Muscle of back (tissue), 11 donors: ENCODE data around the gene STK32B. TPM values are rescaled to one million over a fixed set of nuclear protein-coding genes. Genes with fewer than 3 reads are reported as not detected.
A peak's percentile ranks its signal among the peaks of the same experiment; 100 is the strongest.
"Not testable (repeated sequence)": the region's sequence is repeated elsewhere in the genome, so short reads cannot be mapped to it uniquely, and the experiment has no call there.

Experiments used
- DNase-seq, 3 donors: peaks; one replicate each; pipeline versions ENCODE4 v3.0.0 to v3.0.0-alpha.2; 2013
- polyA plus RNA-seq, 10 donors: library from polyadenylated mRNA; unstranded; fragments of 120-200 nt; gene quantifications; one replicate each; pipeline ENCODE4 v1.2.1, GENCODE V29; 2013; ENCODE audit not compliant: insufficient read length in 10 of 10

Gene STK32B
- polyA plus RNA-seq, 10 donors = 5.6 to 13.3 (median 7.3) TPM

DNA sequence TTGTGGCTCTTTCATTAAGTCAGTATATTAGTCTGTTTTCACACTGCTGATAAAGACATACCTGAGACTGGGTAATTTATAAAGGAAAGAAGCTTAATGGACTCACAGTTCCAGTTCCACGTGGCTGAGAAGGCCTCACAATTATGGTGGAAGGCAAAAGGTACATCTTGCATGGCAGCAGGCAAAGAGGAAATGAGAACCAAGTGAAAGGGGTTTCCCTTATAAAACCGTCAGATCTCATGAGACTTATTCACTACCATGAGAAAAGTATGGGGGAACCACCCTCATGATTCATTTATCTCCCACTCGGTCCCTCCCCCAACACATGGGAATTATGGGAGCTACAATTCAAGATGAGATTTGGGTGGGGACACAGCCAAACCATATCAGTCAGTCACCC lies 15.7 kb downstream of the STK32B start:
- not testable (repeated sequence) for DNase-seq

DNA sequence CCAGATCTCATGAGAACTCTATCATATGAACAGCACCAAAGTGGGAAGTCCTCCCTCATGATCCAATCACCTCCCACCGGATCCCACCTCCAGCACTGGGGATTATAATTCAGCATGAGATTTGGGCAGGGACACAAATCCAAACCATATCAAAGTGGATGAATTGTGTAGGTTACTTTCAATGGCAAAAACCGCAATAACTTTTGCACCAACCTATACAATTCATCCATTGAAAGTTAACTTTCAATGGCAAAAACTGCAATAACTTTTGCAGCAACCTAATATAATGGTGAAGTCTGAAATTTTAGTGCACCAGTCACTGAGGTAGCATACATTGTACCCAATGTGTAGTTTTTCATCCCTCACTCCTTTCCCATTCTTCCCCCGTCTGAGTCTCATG lies 16.6 kb downstream of the STK32B start:
- no peak for DNase-seq

DNA sequence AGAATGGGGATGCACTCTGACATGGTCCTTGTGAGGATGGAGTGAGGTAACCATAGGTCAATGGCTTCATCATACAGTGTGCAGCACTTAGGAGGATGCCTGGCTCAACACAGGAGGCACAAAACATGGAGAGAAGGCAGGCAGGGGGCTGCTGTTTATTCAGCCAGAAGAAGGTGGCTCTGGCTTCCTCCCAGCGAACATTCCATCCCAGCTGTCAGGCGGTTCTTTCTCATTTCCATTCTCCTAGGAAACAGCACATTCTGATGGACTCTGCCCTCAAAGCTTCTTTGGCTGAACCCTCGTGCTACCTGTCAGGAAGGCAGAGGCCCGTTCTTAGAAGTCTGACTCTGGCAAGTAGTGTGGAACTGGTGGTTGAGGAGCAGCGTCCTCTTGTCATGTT lies 18.6 kb downstream of the STK32B start:
- no peak for DNase-seq

DNA sequence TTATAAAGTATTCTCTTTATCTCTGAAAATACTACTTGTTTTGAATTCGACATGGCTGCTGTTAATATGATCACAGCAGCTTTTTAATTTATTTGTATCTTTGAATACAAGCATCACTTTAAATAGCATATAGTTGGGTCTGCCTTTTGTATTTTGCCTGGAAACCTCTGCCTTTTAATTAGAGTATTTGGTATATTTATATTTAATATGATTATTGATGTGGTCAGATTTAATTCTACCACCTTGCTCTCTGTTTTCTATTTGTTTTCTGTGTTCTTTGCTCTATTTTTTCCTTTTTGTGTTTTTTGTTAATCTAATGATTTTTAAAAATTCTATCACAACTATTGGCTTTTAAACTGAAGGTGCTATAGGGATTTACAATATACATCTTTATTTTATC lies 21.7 kb downstream of the STK32B start:
- no peak for DNase-seq

DNA sequence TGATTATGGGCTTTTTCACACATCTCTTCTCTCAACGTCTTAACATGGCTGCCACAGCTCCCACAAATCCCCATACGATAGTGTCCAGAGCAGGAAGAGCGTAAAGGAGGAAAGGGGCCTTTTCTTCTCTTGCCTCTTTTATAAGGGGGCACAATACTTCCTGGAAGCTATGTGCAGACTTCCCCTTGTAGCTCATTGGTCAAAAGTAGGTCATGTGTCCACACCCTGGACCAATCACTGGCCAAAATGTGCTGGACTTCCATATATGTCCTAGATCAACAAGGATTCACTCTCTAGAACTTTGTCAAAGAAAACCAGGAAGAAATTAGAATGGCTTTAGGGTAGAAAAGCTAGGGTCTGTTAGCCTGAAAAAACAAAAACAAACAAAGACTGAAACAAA lies 26.7 kb downstream of the STK32B start:
- DNase-seq = no peak

DNA sequence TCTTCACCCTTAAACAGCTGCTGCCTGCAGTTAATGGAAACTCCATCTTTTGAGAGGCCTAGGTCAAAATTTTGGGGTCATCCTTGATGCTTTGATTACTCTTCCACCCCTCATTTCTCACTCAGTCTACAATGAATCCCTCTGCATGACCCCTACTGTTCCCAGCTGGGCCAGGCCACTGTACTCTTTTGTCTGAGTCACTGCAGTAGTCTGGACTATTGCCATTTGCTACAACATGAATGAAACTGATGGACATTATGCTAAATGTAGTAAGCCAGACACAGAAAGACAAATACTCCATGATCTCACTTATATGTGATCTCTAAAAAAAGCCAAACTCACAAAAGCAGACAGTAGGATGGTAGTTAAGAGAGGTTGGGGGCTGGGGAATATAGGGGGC lies 28.3 kb downstream of the STK32B start:
- DNase-seq = no peak

DNA sequence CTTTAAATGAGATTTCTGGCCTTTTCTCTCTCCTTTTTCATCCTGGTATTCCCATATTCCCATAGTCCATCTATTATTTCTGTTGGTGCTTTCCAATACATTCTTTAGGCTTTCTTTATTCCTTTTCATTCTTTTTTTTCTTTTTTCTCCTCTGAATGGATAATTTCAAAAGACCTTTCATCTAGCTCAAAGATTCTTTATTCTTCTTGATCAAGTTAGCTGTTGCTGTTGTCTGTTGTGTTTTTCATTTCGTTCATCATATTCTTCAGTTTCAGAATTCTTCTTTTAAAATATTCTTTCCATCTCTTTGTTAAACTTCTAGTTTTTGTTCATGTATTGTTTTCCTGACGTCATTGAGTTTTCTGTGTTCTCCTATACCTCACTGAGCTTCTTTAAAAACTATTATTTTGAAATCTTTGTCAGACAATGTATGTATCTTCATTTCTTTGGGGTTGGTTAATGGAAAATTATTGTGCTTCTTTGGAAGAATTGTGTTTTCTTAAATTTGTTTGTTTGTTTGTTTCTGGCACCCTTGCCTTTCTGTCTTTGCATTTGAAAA lies 30.2 kb downstream of the STK32B start:
- no peak for DNase-seq

DNA sequence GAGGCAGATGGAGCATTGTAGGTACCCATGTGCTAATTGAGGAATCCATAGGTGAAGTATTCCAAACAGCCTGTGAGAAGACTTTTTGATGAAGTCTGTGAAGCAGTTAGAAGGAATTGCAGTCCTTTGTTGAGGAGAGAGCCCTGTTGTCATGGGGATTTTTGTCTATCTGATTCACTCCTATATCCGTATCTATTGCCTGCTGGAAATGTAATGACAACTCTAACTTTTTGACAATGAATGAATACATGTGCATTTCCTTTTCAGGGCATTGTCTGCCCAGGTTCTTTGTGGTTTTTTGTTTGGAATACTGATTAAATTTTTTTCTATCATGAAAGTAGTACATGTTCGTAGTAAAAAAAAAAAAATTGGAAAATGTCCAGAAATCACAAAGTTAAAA lies 31.1 kb downstream of the STK32B start:
- DNase-seq = no peak

DNA sequence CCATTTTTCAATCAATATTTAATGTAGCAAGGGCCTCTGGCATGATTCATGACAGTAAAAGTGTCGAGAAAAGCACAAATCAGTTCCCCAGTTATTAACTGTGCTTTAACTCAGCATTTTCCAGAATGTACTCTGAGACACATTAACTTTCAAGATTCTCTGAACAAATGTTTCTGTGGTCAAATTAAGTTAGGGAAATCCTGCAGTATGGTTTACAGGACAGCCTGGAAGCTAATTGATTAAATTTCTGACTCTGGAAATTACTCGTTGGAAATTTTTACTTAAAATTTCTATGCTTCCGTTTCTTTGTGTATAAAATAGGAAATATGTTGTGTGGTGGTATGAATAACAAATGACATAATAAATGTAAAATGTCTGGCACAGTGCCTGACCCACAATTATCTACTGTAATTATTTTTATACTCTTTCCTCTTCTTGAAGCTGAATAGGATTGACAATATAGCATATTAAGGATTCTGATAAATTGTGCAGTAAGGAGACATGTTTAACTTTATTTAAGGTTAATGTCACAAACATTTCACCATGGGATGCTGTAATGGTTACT lies 33.7 kb downstream of the STK32B start:
- peak; percentile 10 to 36 (median 14) for DNase-seq

DNA sequence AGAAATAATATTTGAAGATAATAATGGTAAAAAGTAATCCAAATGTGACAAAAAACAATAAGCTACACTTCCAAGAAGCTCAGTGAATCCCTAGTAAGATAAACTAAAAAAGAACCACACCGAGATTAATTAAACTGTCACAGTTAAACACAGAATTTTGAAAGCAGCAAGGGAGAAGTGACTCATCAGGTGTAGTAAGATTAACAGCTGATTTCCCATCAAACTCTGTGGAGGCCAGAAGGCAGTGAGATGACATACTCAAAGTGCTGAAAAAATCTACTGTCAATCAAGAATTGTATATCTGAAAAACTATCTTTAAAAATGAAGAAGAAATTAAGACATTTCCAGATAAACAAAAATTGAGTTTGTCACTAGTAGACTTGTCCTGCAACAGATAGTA lies 35.3 kb downstream of the STK32B start:
- DNase-seq = no peak

DNA sequence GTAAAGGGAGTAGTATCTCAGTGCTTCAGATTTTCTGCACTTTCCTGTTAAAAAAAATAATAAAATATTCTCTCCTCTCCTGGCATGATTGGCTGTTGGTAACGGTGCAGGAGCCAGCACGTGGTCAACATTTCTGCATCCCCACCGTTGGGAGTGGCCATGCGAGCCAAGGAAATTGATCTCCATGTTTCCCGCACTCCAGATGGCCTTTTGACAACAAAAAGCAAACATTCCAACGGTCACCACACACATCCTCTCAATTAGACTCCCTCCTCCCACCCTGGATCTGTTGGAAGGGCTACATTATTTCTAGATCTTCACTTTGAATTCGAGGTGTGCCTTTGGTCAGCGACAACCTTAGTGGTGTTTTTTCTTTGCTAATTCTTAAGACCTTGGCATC lies 45.0 kb downstream of the STK32B start:
- no peak for DNase-seq

DNA sequence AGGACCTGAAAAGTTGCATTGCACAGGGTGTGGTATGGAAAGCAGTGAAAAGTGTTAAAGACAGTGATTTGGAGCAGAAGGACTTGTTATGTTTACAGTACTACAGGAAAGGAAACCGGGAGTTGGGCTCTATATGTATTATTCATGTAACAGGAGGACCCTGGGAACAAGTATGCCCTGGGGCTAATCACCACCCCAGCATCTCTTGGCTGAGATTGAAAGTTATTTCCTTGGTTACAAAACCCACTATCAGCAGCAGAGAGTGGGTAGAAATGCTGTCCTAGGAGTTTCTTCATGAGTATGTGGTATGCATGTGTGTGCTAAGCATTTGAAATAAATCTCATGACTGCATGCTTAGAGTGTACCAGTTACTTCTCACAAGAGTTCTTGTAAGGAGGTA lies 46.9 kb downstream of the STK32B start:
- DNase-seq = no peak

DNA sequence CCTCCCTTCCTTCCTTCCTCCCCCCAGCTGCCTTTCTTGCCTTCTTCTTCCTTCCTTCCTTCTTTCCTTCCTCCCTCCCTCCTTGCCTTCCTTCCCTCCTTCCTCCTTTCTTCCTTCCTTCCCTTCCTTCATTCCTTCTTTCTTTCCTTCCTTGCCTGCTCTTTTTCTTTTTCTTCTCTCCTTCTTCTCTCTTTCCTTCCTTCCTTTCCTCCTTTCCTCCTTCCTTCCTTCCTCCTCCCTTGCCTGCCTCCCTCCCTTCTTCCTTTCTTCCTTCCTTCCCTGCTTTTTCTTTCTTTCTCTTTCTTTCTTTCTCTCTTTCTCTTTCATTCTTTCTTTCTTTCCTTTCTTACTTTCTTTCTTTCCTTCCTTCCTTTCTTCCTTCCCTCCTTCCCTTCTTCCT lies 49.1 kb downstream of the STK32B start:
- DNase-seq = no peak

DNA sequence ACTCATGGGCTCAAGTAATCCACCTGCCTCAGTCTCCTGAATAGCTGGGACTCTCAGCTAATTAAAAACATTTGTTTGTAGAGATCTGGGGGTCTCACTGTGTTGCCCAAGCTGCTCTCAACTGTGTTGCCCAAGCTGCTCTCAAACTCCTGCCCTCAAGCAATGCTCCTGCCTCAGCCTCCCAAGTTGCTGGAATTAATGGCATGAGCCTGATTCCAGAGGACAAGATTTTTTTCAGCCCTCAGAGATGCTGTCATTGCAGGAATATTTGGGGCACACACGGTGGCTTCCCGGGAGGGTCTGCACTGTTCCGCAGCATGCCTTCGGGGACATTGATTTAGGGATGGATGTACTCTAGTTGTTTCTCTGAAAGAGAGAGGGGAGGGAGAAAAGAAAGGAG lies 49.7 kb downstream of the STK32B start:
- DNase-seq = no peak

DNA sequence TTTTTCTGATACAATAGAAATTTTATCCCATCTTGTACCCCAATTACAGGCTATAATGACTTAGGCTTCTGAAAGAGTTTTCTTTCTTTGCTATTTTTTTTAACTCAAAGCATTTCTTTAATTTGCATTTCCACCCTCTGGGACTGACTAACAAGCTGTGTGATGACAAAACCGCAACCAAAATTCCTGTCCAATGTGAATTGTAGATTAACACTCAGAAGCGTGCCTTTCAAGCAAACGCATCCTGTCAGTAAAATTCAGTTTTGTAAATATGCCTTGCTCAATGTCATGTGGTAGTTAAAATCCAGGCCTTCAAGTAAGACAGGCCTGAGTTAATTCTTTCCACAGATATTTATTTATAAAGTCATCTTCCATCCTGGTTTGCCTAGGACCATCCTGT lies 50.3 kb downstream of the STK32B start:
- no peak for DNase-seq

DNA sequence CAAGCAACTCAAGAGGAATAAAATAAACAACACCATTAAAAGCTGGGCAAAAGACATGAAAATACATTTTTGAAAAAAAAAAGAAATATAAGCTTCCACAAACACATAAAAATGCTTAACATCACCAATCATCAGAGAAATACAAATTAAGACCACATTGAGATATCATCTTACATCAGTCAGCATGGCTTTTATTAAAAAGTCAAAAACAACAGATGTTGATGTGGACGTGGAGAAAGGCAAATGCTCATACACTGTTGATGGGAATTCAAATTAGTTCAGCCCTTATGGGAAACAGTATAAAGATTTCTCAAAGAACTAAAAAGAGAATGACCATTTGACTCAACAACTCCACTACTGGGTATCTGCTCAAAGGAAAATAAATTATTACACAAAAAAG lies 59.6 kb downstream of the STK32B start:
- DNase-seq = no peak

DNA sequence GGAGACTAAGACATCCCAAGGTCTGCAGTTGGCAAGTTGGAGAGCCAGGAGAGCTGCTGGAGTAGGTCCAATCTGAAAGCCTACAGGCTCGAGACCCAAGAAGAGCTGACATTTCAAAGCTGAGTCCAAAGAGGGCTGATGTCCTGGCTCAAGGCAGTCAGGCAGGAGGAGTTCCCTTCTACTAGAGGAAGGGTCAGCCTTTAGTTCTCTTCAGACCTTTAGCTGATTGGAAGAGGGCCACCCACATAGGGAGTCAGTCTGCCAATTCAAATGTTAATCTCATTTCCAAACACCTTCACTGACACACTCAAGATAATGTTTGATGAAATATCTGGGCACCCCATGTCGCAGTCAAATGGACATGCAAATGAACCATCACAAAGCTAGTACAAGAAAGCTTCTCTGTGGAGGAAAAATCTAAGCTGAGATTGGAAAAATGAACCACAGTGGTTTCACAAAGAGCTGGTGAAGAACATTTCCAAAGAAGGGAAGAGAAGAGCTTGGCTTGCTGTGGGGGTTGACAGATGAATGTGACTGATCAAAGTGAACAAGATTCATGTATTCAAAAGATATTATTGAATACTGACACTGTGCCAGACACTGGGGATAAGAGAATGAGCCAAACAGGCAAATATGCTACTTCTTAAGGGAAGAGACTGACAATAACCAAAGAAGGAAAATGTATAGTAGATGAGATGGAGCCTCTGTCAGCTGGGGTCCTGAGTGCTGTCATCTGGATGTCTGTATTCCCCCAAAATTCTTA lies 61.2 kb downstream of the STK32B start:
- DNase-seq = no peak

DNA sequence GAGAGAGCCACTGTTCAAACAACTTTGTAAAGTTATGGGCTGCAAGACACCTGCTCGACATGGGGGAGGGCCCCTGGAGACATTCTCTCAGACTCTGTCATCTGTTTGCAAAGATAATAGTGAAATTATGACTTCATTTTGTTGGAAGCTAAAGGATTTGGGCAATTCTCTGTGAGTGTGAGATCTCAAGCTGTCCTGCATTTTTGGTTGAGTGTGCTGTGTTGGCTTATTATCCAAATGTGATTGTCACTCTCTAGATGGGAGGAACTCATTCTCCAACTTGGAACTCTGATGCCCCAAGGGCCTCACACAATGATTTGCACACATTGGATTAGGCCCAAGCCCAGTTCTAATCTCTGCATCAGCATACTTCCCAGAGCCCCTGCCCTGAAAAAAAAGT lies 63.7 kb downstream of the STK32B start:
- DNase-seq = peak in 1 of 3 donors; percentile 45

DNA sequence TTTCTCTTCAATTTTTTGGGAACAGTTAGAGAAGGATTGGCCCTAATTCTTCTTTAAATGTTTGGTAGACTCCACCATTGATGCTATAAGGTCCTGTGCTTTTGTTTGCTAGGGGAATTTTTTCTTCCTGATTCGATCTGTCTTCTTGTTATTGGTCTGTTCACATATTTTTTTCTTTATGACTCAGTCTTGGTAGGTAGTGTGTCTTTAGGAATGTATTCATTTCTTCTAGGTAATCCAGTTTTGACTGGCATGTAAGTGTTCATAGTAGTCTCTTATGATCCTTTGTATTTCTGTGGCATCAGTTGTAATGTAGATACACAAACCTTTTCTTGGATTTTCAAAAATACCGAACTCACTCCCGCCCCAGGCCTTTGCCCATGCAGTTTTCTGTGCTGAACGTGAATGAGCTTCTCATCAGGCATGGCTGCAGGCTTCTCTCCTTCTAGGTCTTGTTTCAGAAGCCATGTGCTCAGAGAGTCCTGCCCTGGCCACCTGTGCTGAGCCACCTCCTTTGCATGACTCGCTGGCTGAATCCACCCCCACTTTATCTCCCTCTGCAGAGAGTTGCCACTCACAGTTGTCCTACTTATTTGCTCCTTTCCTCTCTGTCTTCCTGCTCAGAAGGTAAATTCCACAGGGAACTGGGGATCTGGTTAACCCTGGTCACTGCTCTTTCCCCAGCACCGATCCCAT lies 67.0 kb downstream of the STK32B start:
- DNase-seq = no peak

DNA sequence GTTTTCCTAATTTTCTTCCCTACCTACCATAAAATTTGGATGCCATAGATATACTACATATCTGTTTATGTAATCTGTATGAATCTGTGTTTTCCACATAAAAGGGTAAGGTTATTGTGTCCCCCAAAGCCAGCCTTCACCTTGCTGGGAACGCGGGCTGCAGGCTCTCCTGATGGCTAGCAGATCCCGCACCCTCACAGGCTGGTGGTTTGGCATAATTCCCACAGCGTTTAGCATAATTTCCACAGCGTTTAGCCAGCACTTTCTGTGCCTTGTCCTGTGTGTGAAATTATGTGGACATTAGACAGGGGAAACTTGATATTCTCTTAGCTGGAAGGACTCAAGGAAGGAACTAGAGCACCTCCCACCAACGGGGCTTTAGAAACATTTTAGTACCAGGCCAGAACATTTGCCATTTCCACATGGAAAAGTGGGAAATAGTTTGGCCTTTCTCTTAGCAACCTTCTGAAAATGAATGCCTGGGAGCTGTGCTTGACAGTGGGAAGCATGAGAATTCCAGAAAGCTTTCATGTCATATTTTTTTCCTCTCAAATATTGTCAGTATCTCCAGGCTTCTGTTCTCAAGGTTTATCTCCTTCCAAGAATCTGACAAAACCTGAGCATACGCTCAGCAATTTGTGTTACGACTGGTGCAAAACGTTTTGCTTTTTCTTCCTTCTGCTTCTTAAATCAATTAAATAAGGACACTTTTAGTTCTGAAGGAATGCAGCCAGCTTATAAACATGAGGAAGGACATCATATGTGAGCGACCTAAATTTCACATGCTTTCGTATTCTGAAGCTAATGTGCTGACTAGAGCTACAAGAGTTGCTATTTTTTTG lies 67.9 kb downstream of the STK32B start:
- peak in 2 of 3 donors; percentile 25 to 46 for DNase-seq

DNA sequence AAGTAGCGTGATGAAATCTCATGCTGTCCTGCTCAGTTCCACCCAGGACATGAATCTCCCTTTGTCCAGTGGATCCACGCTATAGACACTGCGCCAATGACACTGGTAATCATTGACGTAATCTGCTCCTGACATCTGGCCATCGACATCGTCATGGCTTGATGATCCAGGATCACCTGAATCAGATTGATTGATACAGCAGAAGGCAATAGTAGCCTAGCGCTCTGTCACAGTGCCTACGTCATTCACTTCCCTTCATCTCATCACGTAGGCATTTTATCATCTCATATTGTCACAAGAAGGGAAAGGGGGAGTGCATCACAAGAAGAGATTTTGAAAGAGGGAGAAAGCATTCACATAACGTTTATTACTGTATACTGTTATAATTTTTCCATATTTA lies 68.8 kb downstream of the STK32B start:
- DNase-seq = no peak

DNA sequence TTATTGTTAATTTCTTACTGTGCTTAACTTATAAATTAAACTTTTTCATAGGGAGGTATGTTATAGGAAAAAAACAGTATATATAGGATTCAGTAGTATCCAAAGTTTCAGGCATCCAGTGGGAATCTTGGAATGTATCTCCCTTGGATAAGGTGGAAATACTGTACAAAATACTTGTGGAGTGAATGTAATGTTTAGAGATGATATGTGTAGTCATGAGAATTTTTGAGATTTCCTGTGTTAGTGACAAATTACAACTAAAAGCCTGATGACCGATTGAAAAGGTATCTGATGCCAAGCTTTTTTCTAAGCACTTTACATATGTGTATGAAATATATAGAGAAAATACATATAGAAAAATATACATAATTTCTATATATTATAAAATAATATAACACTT lies 69.2 kb downstream of the STK32B start:
- no peak for DNase-seq
